ENCODE measurements around the gene HNRNPC. TPM values are rescaled to one million over a fixed set of nuclear protein-coding genes. Genes with fewer than 3 reads are reported as not detected.
"Not testable (repeated sequence)": the region's sequence is repeated elsewhere in the genome, so short reads cannot be mapped to it uniquely, and the experiment has no call there.

HNRNPC gene
- total RNA-seq, 6 experiments from 2014 or later: 528 to 684 (median 604) TPM

DNA sequence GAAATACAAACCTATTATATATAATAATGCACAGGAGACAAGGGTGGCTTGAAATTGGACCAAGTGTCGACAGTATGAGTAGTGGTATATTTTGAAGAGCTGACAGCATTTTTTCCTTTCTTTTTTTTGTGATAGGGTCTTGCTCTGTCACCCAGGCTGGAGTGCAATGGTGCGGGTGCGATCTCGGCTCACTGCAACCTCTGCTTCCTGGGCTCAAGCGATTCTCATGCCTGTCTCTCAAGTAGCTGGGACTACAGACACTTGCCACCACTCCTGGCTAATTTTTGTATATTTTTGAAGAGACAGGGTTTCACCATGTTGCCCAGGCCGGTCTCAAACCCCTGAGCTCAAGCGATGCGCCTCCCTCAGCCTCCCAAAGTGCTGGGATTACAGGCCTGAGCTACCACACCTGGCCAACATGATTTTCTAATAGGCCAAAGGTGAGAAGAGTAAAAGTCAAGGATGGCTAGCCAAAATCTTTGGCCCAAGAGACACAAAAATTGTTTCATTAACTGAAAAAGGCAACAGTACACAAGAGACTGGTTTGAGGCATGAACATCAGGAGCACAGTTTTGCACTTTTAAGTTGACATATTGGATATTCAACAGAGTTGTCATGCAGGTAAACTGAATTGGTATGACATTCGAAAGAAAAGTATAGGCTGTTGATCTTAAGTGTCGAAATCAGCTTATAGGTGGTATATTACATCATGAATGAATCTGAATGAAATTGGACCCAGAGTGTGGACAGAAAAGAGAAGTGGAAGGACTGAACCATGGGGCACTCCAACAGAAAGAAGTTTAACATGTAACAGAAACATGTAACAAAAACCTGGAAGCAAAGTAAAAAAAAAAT, 12.5 kb downstream of the HNRNPC start:
- DNase-seq: no peak
- H3K9me3 Mint-ChIP-seq: no peaks in the 10 kb centered on the region
- peak overlapping the region; percentile 64 for H3K27ac Mint-ChIP-seq
- peak overlapping the region; percentile 3; the same call in 1 of the 2 replicates for H3K4me3 Mint-ChIP-seq
- peaks cover 55% of the 10 kb centered on the region for H3K4me1 Mint-ChIP-seq (ENCODE audit: low read depth)
- TF ChIP-seq, protein P1, sequence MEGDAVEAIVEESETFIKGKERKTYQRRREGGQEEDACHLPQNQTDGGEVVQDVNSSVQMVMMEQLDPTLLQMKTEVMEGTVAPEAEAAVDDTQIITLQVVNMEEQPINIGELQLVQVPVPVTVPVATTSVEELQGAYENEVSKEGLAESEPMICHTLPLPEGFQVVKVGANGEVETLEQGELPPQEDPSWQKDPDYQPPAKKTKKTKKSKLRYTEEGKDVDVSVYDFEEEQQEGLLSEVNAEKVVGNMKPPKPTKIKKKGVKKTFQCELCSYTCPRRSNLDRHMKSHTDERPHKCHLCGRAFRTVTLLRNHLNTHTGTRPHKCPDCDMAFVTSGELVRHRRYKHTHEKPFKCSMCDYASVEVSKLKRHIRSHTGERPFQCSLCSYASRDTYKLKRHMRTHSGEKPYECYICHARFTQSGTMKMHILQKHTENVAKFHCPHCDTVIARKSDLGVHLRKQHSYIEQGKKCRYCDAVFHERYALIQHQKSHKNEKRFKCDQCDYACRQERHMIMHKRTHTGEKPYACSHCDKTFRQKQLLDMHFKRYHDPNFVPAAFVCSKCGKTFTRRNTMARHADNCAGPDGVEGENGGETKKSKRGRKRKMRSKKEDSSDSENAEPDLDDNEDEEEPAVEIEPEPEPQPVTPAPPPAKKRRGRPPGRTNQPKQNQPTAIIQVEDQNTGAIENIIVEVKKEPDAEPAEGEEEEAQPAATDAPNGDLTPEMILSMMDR (IDR thresholded peaks at IDR 0.05): no peak
- peaks cover 51% of the 10 kb centered on the region for H3K36me3 Mint-ChIP-seq (ENCODE audit: low read depth)
- H3K27me3 Mint-ChIP-seq (ENCODE audit: insufficient read depth): no peaks in the 10 kb centered on the region; the same call in none of the 2 replicates

DNA sequence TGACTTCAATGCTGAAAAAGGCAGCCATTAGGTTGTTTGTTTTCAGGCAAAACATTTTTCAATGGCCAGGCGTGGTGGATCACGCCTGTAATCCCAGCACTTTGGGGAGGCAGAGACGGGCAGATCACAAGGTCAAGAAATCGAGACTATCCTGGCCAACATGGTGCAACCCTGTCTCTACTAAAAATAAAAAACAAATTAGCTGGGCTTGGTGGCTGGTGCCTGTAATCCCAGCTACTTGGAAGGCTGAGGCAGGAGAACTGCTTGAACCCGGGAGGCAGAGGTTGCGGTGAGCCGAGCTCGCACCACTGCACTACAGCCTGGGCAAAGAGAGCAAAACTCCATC, 13.2 kb downstream of the HNRNPC start:
- Mint-ChIP-seq H3K4me1 (ENCODE audit: low read depth) (peaks cover 48% of the 10 kb centered on the region), H3K36me3 (ENCODE audit: low read depth) (peaks cover 49% of the 10 kb centered on the region), H3K27ac (peak overlapping the region; percentile 67)

DNA sequence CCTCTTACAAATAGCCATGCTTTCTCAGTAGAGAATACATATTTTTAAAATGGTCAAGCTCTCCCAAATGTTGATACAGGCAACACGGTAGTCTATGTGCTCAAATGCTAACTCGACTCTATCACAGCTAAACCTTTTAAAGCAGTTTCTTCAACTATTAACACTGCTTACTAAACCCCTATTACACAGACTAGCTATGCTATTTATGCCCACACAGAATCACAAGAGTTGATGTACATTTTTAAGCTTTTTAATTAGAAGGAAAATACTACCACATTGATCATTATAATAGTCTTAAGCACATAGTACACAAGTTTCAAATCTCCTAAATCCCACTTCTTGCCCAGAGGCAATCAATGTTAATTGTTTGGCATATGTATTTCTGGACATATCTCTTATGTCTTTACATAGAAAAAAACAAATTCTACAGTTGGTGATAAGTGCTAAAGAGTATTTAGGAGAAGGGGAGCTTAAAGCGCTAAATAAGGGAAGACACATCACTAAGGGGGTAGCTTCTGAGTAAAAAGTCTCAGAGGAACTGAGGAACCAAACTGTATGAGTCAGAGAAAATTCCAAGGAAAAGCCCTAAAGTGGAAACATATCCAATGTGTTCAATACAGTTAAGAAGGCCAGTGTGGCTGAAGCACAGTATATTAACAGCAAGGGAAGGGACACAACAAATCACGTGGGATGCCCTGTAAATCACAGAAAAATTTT, 13.7 kb downstream of the HNRNPC start:
- TF ChIP-seq, protein P1 (IDR thresholded peaks at IDR 0.05): no peak
- peak overlapping the region; percentile 67 for H3K27ac Mint-ChIP-seq
- H3K27me3 Mint-ChIP-seq (ENCODE audit: insufficient read depth): no peaks in the 10 kb centered on the region; the same call in none of the 2 replicates
- peaks cover 48% of the 10 kb centered on the region for H3K4me1 Mint-ChIP-seq (ENCODE audit: low read depth)
- peaks cover 50% of the 10 kb centered on the region for H3K36me3 Mint-ChIP-seq (ENCODE audit: low read depth)
- no peak for DNase-seq
- H3K4me3 Mint-ChIP-seq: peak overlapping the region; percentile 54
- no peaks in the 10 kb centered on the region for H3K9me3 Mint-ChIP-seq

More for the DNA sequence above, 13.2 kb downstream of the HNRNPC start:
- peak overlapping the region; percentile 54 for H3K4me3 Mint-ChIP-seq
- H3K27me3 Mint-ChIP-seq (ENCODE audit: insufficient read depth); DNase-seq; H3K9me3 Mint-ChIP-seq: not testable (repeated sequence)

DNA sequence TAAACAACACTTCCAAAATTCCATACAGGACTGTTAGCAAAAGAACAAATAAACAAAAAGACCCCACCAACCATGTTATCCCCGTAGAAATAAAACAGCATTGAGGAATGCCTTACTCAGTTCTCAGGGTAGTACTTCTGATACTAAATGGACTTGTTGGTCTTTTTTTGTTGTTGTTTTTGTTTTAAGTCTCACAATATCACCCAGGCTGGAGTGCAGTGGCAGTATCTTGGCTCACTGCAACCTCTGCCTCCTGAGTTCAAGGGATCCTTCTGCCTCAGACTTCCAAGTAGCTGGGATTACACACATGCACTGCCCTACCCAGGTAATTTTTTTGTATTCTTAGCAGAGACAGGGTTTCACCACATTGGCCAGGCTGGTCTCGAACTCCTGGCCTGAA, 17.1 kb downstream of the HNRNPC start:
- peaks cover 50% of the 10 kb centered on the region for H3K36me3 Mint-ChIP-seq (ENCODE audit: low read depth)
- H3K4me3 Mint-ChIP-seq: peak overlapping the region; percentile 15; the same call in 1 of the 2 replicates
- peak overlapping the region; percentile 45; the same call in 1 of the 2 replicates for H3K27ac Mint-ChIP-seq
- TF ChIP-seq, protein P1 (IDR thresholded peaks at IDR 0.05): no peak
- no peak for DNase-seq
- no peaks in the 10 kb centered on the region; the same call in none of the 2 replicates for H3K27me3 Mint-ChIP-seq (ENCODE audit: insufficient read depth)
- no peaks in the 10 kb centered on the region for H3K9me3 Mint-ChIP-seq
- peaks cover 50% of the 10 kb centered on the region for H3K4me1 Mint-ChIP-seq (ENCODE audit: low read depth)

DNA sequence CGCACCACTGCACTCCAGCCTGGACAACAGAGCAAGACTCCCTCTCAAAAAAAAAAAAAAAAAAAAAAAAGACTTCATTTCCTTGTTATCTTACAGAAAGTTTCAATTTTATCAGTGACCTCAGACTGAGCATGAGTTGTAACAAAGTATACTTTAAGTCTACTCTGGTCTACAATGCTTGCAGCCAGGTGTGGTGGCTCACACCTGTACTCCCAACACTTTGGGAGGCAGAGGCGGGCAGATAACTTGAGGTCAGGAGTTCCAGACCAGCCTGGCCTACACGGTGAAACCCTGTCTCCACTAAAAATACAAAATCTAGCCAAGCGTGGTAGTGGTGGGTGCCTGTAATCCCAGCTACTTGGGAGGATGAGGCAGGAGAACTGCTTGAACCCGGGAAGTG, 18.0 kb downstream of the HNRNPC start:
- Mint-ChIP-seq H3K27me3 (ENCODE audit: insufficient read depth) (no peaks in the 10 kb centered on the region; the same call in none of the 2 replicates), H3K36me3 (ENCODE audit: low read depth) (peaks cover 44% of the 10 kb centered on the region), H3K4me3 (no peak overlapping the region), H3K9me3 (no peaks in the 10 kb centered on the region), H3K4me1 (ENCODE audit: low read depth) (peaks cover 50% of the 10 kb centered on the region), H3K27ac (no peak overlapping the region)
- TF ChIP-seq, protein P1 (IDR thresholded peaks at IDR 0.05): no peak
- DNase-seq: no peak
